ENCODE results near the gene ZNF444.
A peak's percentile ranks its signal among the peaks of the same experiment; 100 is the strongest.

DNA sequence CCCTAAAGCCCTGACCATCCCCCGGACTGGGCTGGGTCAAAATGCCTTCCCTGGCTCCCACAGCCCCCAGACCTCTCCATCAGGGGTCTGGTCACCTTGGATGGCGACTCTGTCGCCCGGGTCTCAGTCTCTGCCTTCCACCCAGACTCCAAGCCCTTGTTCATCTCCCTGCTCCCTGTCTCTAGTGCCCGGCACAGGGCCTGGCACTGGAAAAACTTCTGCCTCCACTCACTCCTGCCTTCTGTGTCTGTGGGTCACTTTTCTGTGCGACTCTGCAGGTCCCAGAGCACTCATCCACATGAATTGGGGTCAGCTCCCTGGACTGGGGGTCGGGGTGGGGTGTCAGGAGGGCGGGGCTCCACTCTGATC is 21.1 kb upstream of the ZNF444 start:
- TF ChIP-seq POLR2A (IDR thresholded peaks at IDR 0.05; ENCODE audit: low read length) (peak; percentile 20), GATA1 (IDR thresholded peaks at IDR 0.05; ENCODE audit: low read depth, low read length) (no peak)
